Testis (tissue), 3 donors: ENCODE measurements around the gene CNGB1. TPM values are rescaled to one million over a fixed set of nuclear protein-coding genes. Genes with fewer than 3 reads are reported as not detected.

Experiments
- DNase-seq: peaks from one replicate; pipeline ENCODE4 v3.0.0-alpha.2; 2019
- H3K27ac ChIP-seq, 2 donors: fragments of 200-600 bp; sonication (generic); one replicate each; pipeline ENCODE4 v1.5.1; 2019
- H3K27me3 ChIP-seq: fragments of 200-600 bp; sonication (generic); one replicate; pipeline ENCODE4 v1.5.1; 2019
- H3K36me3 ChIP-seq: fragments of 200-600 bp; sonication (generic); one replicate; pipeline ENCODE4 v1.5.1; 2017; ENCODE audit warnings: low read depth; ENCODE audit errors: missing control alignments
- H3K4me1 ChIP-seq: fragments of 200-600 bp; sonication (generic); one replicate; pipeline ENCODE4 v1.5.1; 2019
- H3K4me3 ChIP-seq, 2 donors: fragments of 200-600 bp; sonication (generic); one replicate each; pipeline ENCODE4 v1.5.1; 2017 to 2019
- H3K9me3 ChIP-seq: fragments of 200-600 bp; sonication (generic); one replicate; pipeline ENCODE4 v1.5.1; 2017
- POLR2A ChIP-seq: fragments of 450-650 bp; IDR thresholded peaks from one replicate; pipeline ENCODE4 v1.6.1; 2017; ENCODE audit warnings: antibody characterized with exemption, mild to moderate bottlenecking, moderate library complexity
- WGBS, 2 donors: methylation state at CpG; one replicate each; pipeline ENCODE4 v1.1.5; 2018; 5-methylcytosine and 5-hydroxymethylcytosine counted together
- intact Hi-C: fragments of 100-400 bp; cut with DNase I; formaldehyde crosslinking; loops from one replicate; pipeline ENCODE4 v1.15.1; 2023; ENCODE audit warnings: low total_unique reads
- polyA plus RNA-seq: library from polyadenylated mRNA; stranded (reverse); fragments of 350-450 nt; fragmentation: Illumina TruSeq; extraction: RNeasy Lipid Tissue Mini Kit (QIAGEN cat#74804); gene quantifications from one replicate; pipeline ENCODE4 v1.2.3, GENCODE V29; 2014; ENCODE audit warnings: low read depth, low replicate concordance; ENCODE audit not compliant: insufficient read depth
- total RNA-seq, 2 donors: library from RNA; depleted of rRNA; stranded (reverse); fragments of >200 nt; gene quantifications; one replicate each; pipeline ENCODE4 v1.2.3, GENCODE V29; 2016
- TF ChIP-seq, protein P1 (sequence below), 3 experiments: fragments of 450-650 bp in 2 of 3; fragments of 200-600 bp in 1 of 3; sonication (generic) in 1 of 3; IDR thresholded peaks; one replicate each; pipeline ENCODE4 v1.5.1; 2016 to 2019; ENCODE audit warnings: antibody characterized with exemption in 3 of 3, mild to moderate bottlenecking in 2 of 3, moderate library complexity in 1 of 3

CNGB1 gene
- total and polyA plus RNA-seq, 3 donors from 2014 or later: 0.76 to 1.2 (median 0.87) TPM

DNA sequence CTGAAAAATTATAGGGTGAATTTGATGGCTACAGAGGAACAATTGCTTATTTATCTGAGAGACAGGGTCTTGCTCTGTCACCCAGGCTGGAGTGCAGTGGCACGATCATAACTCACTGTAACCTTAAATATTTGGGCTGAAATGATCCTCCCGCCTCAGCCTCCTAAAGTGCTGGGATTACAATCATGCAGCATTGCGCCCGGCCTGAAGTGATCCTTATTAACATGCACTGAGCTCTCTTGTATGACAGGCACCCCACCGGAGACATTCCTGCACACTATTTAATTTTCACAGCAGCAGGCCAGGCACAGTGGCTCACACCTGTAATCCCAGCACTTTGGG, 77.7 kb downstream of the CNGB1 start:
- H3K9me3 ChIP-seq: no peaks in the 10 kb centered on the region
- H3K4me3 ChIP-seq: no peak overlapping the region
- TF ChIP-seq, protein P1, sequence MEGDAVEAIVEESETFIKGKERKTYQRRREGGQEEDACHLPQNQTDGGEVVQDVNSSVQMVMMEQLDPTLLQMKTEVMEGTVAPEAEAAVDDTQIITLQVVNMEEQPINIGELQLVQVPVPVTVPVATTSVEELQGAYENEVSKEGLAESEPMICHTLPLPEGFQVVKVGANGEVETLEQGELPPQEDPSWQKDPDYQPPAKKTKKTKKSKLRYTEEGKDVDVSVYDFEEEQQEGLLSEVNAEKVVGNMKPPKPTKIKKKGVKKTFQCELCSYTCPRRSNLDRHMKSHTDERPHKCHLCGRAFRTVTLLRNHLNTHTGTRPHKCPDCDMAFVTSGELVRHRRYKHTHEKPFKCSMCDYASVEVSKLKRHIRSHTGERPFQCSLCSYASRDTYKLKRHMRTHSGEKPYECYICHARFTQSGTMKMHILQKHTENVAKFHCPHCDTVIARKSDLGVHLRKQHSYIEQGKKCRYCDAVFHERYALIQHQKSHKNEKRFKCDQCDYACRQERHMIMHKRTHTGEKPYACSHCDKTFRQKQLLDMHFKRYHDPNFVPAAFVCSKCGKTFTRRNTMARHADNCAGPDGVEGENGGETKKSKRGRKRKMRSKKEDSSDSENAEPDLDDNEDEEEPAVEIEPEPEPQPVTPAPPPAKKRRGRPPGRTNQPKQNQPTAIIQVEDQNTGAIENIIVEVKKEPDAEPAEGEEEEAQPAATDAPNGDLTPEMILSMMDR (IDR thresholded peaks at IDR 0.05): no peak
- no peak for TF ChIP-seq POLR2A
- no peak for DNase-seq
- intact Hi-C loops: no loop called here
- H3K27me3 ChIP-seq: no peaks in the 10 kb centered on the region
- no peaks in the 10 kb centered on the region for H3K36me3 ChIP-seq
- WGBS, 2 donors: 87 to 91% methylated on average over 5 of the region's 5 CpGs
- no peak overlapping the region for H3K27ac ChIP-seq
- H3K4me1 ChIP-seq: peaks cover 7% of the 10 kb centered on the region

GRCh38 chr16:57892447-57893096, 78.4 kb downstream of the CNGB1 start:
- TF ChIP-seq, protein P1 (IDR thresholded peaks at IDR 0.05): no peak
- TF ChIP-seq POLR2A: no peak
- no peak overlapping the region for H3K27ac ChIP-seq
- no peak overlapping the region for H3K4me3 ChIP-seq
- WGBS, 2 donors: 61 to 67% methylated on average over 10 of the region's 10 CpGs
- H3K27me3 ChIP-seq: no peaks in the 10 kb centered on the region
- H3K9me3 ChIP-seq: no peaks in the 10 kb centered on the region
- H3K4me1 ChIP-seq: peaks cover 7% of the 10 kb centered on the region
- DNase-seq: peak; percentile 28
- intact Hi-C loops: no loop called here
- no peaks in the 10 kb centered on the region for H3K36me3 ChIP-seq

- DNase-seq: no peak
- Histone ChIP-seq H3K9me3 (no peaks in the 10 kb centered on the region), H3K4me1 (peaks cover 7% of the 10 kb centered on the region), H3K4me3 (no peak overlapping the region), H3K36me3 (no peaks in the 10 kb centered on the region), H3K27ac (no peak overlapping the region), H3K27me3 (no peaks in the 10 kb centered on the region)
- WGBS, 2 donors: 78 to 83% methylated on average over 8 of the region's 8 CpGs
- intact Hi-C loops: no loop called here
- TF ChIP-seq, protein P1 (IDR thresholded peaks at IDR 0.05): no peak
- TF ChIP-seq POLR2A: no peak
Measured at GRCh38 chr16:57892041-57892440, 78.9 kb downstream of the CNGB1 start.

DNA sequence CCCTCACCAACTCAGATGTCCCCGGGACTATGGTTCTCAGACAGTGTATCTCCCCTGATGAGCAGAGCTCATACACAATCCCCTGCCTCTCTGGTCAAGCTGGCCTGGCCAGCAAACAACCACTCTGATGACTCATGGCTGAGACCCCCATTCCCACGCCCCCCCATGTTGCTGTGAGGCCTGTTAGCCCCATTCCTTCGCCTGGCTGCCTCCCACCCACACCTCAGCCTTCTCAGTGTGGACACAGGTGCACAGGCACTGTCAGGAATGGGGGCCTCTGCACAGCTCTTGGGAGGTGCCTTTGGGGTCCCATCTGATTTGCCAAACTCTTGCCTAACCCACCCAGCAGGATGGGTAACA, 80.2 kb downstream of the CNGB1 start:
- intact Hi-C loops: no loop called here
- peaks cover 7% of the 10 kb centered on the region for H3K4me1 ChIP-seq
- no peak overlapping the region for H3K27ac ChIP-seq
- H3K4me3 ChIP-seq: no peak overlapping the region
- 85 to 89% methylated on average over 3 of the region's 3 CpGs for WGBS, 2 donors
- TF ChIP-seq, protein P1 (IDR thresholded peaks at IDR 0.05): no peak
- no peak for TF ChIP-seq POLR2A
- H3K36me3 ChIP-seq: no peaks in the 10 kb centered on the region
- no peaks in the 10 kb centered on the region for H3K27me3 ChIP-seq
- no peak for DNase-seq
- H3K9me3 ChIP-seq: no peaks in the 10 kb centered on the region
